ENCODE measurements around the gene AQP12A.

- TF ChIP-seq EZH2 (IDR thresholded peaks at IDR 0.05; ENCODE audit: borderline replicate concordance, insufficient read depth, low read depth, low read length, poor library complexity, severe bottlenecking) (no peak), CTCF (IDR thresholded peaks at IDR 0.05) (no peak)
Measured at GRCh38 chr2:240737958-240738357, 46.3 kb downstream of the AQP12A start.
